H1 (cell line): ENCODE measurements around the gene PML. TPM values are rescaled to one million over a fixed set of nuclear protein-coding genes. Genes with fewer than 3 reads are reported as not detected.

Experiments used
- CTCF ChIA-PET: fragments of 300-600 bp; sonication (Branson Sonifier 250); formaldehyde crosslinking; loops from one replicate; lab custom pipeline; 2021; ENCODE audit not compliant: partially characterized antibody; lab: Charles Lee
- POLR2A ChIA-PET: fragments of 300-600 bp; sonication (Branson Sonifier 250); formaldehyde crosslinking; loops from one replicate; lab custom pipeline; 2021; ENCODE audit warnings: inconsistent platforms; ENCODE audit not compliant: partially characterized antibody; lab: Charles Lee
- DNase-seq, 2 experiments: peaks; one replicate each; pipeline versions ENCODE4 v3.0.0 to v3.0.0-alpha.2; 2010 to 2022; ENCODE audit warnings: low spot score in 2 of 2, low read depth in 1 of 2, mixed read lengths in 1 of 2
- FAIRE-seq: peaks from 2 replicates; lab custom pipeline; 2011; peaks lifted over from hg19 to GRCh38; lab: Jason Lieb, UNC
- H2AFZ ChIP-seq: 2 replicates; pipeline ENCODE4 v1.8.1; 2012; ENCODE audit warnings: low read length, inconsistent platforms
- H2AK5ac ChIP-seq: 2 replicates; pipeline ENCODE4 v1.6.1; 2013; ENCODE audit warnings: low read depth, low read length
- H2BK120ac ChIP-seq: replicated peaks from 2 replicates; pipeline ENCODE3; 2013; ENCODE audit warnings: low read depth, low read length, inconsistent platforms
- H2BK12ac ChIP-seq: 2 replicates; pipeline ENCODE4 v1.6.1; 2013; ENCODE audit warnings: low read depth, low read length
- H2BK15ac ChIP-seq: 2 replicates; pipeline ENCODE4 v1.6.1; 2013; ENCODE audit warnings: low read length
- H2BK20ac ChIP-seq: 2 replicates; pipeline ENCODE4 v1.6.1; 2013; ENCODE audit warnings: low read length
- H2BK5ac ChIP-seq: 2 replicates; pipeline ENCODE4 v1.6.1; 2013; ENCODE audit warnings: low read depth, low read length
- H3K14ac ChIP-seq: 2 replicates; pipeline ENCODE4 v1.6.1; 2013; ENCODE audit warnings: inconsistent platforms; ENCODE audit not compliant: insufficient read length
- H3K18ac ChIP-seq: 2 replicates; pipeline ENCODE4 v1.6.1; 2013; ENCODE audit warnings: low read length; ENCODE audit errors: extremely low read depth
- H3K23ac ChIP-seq: 2 replicates; pipeline ENCODE4 v1.6.1; 2013; ENCODE audit warnings: inconsistent platforms; ENCODE audit not compliant: insufficient read length
- H3K23me2 ChIP-seq: 2 replicates; pipeline ENCODE4 v1.6.1; 2013; ENCODE audit warnings: low read depth, low read length
- H3K27ac ChIP-seq: 2 replicates; pipeline ENCODE4 v1.6.1; 2011; ENCODE audit warnings: low read depth, low read length, inconsistent platforms
- H3K27me3 ChIP-seq, 4 experiments: replicated peaks in 1 of 4; 1 replicate in 1 of 4; 2 replicates in 3 of 4; pipeline versions ENCODE4 v1.6.1 to v1.8.1; 2011 to 2013; ENCODE audit warnings: low read length in 3 of 4, mild to moderate bottlenecking in 3 of 4, inconsistent platforms in 2 of 4, mixed read lengths in 2 of 4, moderate library complexity in 1 of 4; ENCODE audit not compliant: control insufficient read depth in 3 of 4, insufficient read depth in 3 of 4; ENCODE audit errors: extremely low read depth in 1 of 4
- H3K36me3 ChIP-seq, 4 experiments: 2 replicates each; pipeline versions ENCODE4 v1.6.1 to v1.8.1; 2011 to 2013; ENCODE audit warnings: mild to moderate bottlenecking in 4 of 4, low read length in 3 of 4, moderate library complexity in 2 of 4, control low read depth in 1 of 4, inconsistent platforms in 1 of 4; ENCODE audit not compliant: insufficient read depth in 4 of 4, control insufficient read depth in 2 of 4
- H3K4ac ChIP-seq: replicated peaks from 2 replicates; pipeline ENCODE3; 2013; ENCODE audit warnings: low read length, low read depth, mixed read lengths, inconsistent platforms; ENCODE audit not compliant: insufficient read length
- H3K4me1 ChIP-seq, 4 experiments: replicated peaks in 1 of 4; 1 replicate in 1 of 4; 2 replicates in 3 of 4; pipeline versions ENCODE4 v1.6.1 to v1.8.1; 2011 to 2013; ENCODE audit warnings: low read length in 3 of 4, inconsistent platforms in 2 of 4, mixed read lengths in 1 of 4; ENCODE audit not compliant: insufficient read depth in 4 of 4, control insufficient read depth in 3 of 4
- H3K4me2 ChIP-seq, 2 experiments: 2 replicates each; pipeline versions ENCODE4 v1.6.1 to v1.8.1; 2011 to 2013; ENCODE audit warnings: low read depth in 2 of 2, low read length in 2 of 2, control low read depth in 1 of 2, inconsistent platforms in 1 of 2, mild to moderate bottlenecking in 1 of 2; ENCODE audit not compliant: insufficient read depth in 1 of 2
- H3K4me3 ChIP-seq, 4 experiments: fragments of 200-600, 300-600 bp in 1 of 4; sonication (generic), shearing (Covaris generic), sonication (Bioruptor Twin) in 1 of 4; 2 replicates each; pipeline versions ENCODE4 v1.5.1 to v1.8.1; 2011 to 2016; ENCODE audit warnings: low read length in 4 of 4, low read depth in 3 of 4, control low read depth in 2 of 4, inconsistent platforms in 2 of 4, mild to moderate bottlenecking in 2 of 4, mixed read lengths in 1 of 4, moderate library complexity in 1 of 4; ENCODE audit not compliant: insufficient read depth in 2 of 4; ENCODE audit errors: extremely low read depth in 1 of 4
- H3K56ac ChIP-seq: replicated peaks from 2 replicates; pipeline ENCODE3; 2013; ENCODE audit warnings: low read depth, mild to moderate bottlenecking, mixed read lengths, low read length, inconsistent platforms; ENCODE audit not compliant: insufficient read length
- H3K79me1 ChIP-seq: 2 replicates; pipeline ENCODE4 v1.6.1; 2013; ENCODE audit warnings: low read depth, low read length, control low read depth
- H3K79me2 ChIP-seq, 2 experiments: 2 replicates each; pipeline versions ENCODE4 v1.6.1 to v1.8.1; 2012 to 2013; ENCODE audit warnings: low read length in 2 of 2, mild to moderate bottlenecking in 2 of 2, inconsistent platforms in 1 of 2; ENCODE audit not compliant: insufficient read depth in 2 of 2, control insufficient read depth in 1 of 2
- H3K9ac ChIP-seq, 4 experiments: replicated peaks in 1 of 4; 1 replicate in 1 of 4; 2 replicates in 3 of 4; pipeline versions ENCODE4 v1.6.1 to v1.8.1; 2011 to 2013; ENCODE audit warnings: low read depth in 3 of 4, low read length in 3 of 4, control low read depth in 2 of 4, mild to moderate bottlenecking in 2 of 4, moderate library complexity in 2 of 4, inconsistent platforms in 1 of 4; ENCODE audit errors: extremely low read depth in 1 of 4
- H3K9me3 ChIP-seq, 2 experiments: 2 replicates each; pipeline versions ENCODE4 v1.6.1 to v1.8.1; 2012 to 2013; ENCODE audit warnings: mild to moderate bottlenecking in 2 of 2, moderate library complexity in 2 of 2, control low read depth in 1 of 2, inconsistent platforms in 1 of 2, low read depth in 1 of 2, low read length in 1 of 2, mixed read lengths in 1 of 2; ENCODE audit not compliant: insufficient read depth in 2 of 2
- H4K20me1 ChIP-seq, 2 experiments: replicated peaks in 1 of 2; 2 replicates each; pipeline versions ENCODE3 to v1.8.1; 2011 to 2013; ENCODE audit warnings: inconsistent platforms in 2 of 2, low read length in 2 of 2, mild to moderate bottlenecking in 1 of 2; ENCODE audit not compliant: insufficient read depth in 2 of 2, control insufficient read depth in 1 of 2
- H4K5ac ChIP-seq: 2 replicates; pipeline ENCODE4 v1.6.1; 2013; ENCODE audit warnings: low read length, low read depth, mixed read lengths, inconsistent platforms; ENCODE audit not compliant: insufficient read length
- H4K8ac ChIP-seq: 2 replicates; pipeline ENCODE4 v1.8.0; 2013; ENCODE audit warnings: mild to moderate bottlenecking, moderate library complexity, low read length, inconsistent platforms; ENCODE audit not compliant: insufficient read depth; ENCODE audit errors: extremely low read depth
- H4K91ac ChIP-seq: replicated peaks from 2 replicates; pipeline ENCODE3; 2013; ENCODE audit warnings: low read length, mixed read lengths, inconsistent platforms; ENCODE audit not compliant: insufficient read length
- BACH1 ChIP-seq: IDR thresholded peaks from 2 replicates; pipeline ENCODE4 v1.6.1; 2012; ENCODE audit warnings: low read length, improper control_type of control experiment
- CBX5 ChIP-seq: fragments of 300-800, 300-1000 bp; sonication (generic); IDR thresholded peaks from 2 replicates; pipeline ENCODE4 v1.7.1; 2016; ENCODE audit warnings: antibody characterized with exemption, low read length, low read depth
- CHD1 ChIP-seq: IDR thresholded peaks from 2 replicates; pipeline ENCODE4 v1.6.1; 2012; ENCODE audit warnings: low read depth, low read length, improper control_type of control experiment
- EGR1 ChIP-seq: IDR thresholded peaks from 2 replicates; pipeline ENCODE4 v1.6.1; 2011; ENCODE audit warnings: low read depth, low read length, borderline replicate concordance
- JUN ChIP-seq: IDR thresholded peaks from 2 replicates; pipeline ENCODE4 v1.6.1; 2011; ENCODE audit warnings: low read depth, mild to moderate bottlenecking, improper control_type of control experiment, low read length
- KDM1A ChIP-seq: fragments of 200-600, 300-600 bp; sonication (generic); IDR thresholded peaks from 2 replicates; pipeline ENCODE4 v1.7.1; 2016; ENCODE audit warnings: mild to moderate bottlenecking, low read length, borderline replicate concordance
- KDM4A ChIP-seq: IDR thresholded peaks from one replicate; pipeline ENCODE4 v1.7.1; 2012; ENCODE audit warnings: low read depth, mild to moderate bottlenecking, moderate library complexity, low read length, inconsistent platforms; ENCODE audit not compliant: severe bottlenecking
- RNF2 ChIP-seq: fragments of 200-900, 300-1000 bp; sonication (generic); IDR thresholded peaks from 2 replicates; pipeline ENCODE4 v1.7.1; 2016; ENCODE audit warnings: borderline replicate concordance, low read depth, mild to moderate bottlenecking, antibody characterized with exemption, low read length; ENCODE audit not compliant: poor library complexity, severe bottlenecking; ENCODE audit errors: missing control alignments
- SIN3A ChIP-seq, 2 experiments: IDR thresholded peaks in 1 of 2; conservative IDR thresholded peaks in 1 of 2; 2 replicates each; pipeline ENCODE4 v1.6.1; 2011 to 2012; ENCODE audit warnings: low read length in 2 of 2, improper control_type of control experiment in 1 of 2, low read depth in 1 of 2, mild to moderate bottlenecking in 1 of 2
- SIRT6 ChIP-seq: IDR thresholded peaks from one replicate; pipeline ENCODE4 v1.7.1; 2012; ENCODE audit warnings: low read length, inconsistent platforms
- SP2 ChIP-seq: IDR thresholded peaks from 2 replicates; pipeline ENCODE4 v1.6.1; 2012; ENCODE audit warnings: mild to moderate bottlenecking, low read length, inconsistent platforms
- SUZ12 ChIP-seq: fragments of 200-600 bp; sonication (generic); IDR thresholded peaks from 2 replicates; pipeline ENCODE4 v1.6.1; 2012; ENCODE audit warnings: mild to moderate bottlenecking, inconsistent platforms, low read length, moderate library complexity, mixed read lengths
- TAF7 ChIP-seq: optimal IDR thresholded peaks from 2 replicates; pipeline ENCODE3; 2011; ENCODE audit warnings: low read depth, mild to moderate bottlenecking, inconsistent platforms, low read length, moderate library complexity, borderline replicate concordance
- ZNF274 ChIP-seq: IDR thresholded peaks from 2 replicates; pipeline ENCODE4 v1.7.0; 2012; ENCODE audit warnings: low read length, borderline replicate concordance; ENCODE audit errors: extremely low read depth
- WGBS, 2 experiments: shearing (Covaris generic) in 1 of 2; methylation state at CpG; one replicate each; pipeline versions ENCODE4 v1.1.6 to v1.1.7; 2013 to 2015; ENCODE audit warnings: low lambda C conversion rate in 2 of 2, mixed read lengths in 2 of 2, inconsistent platforms in 1 of 2, low coverage in 1 of 2, missing lambda C conversion rate in 1 of 2; ENCODE audit not compliant: insufficient replicate concordance in 2 of 2, insufficient coverage in 1 of 2, insufficient read length in 1 of 2; ENCODE audit errors: extremely low coverage in 1 of 2, missing lambda C conversion rate in 1 of 2; 5-methylcytosine and 5-hydroxymethylcytosine counted together
- polyA plus RNA-seq, 7 experiments: library from polyadenylated mRNA; depleted of rRNA in 3 of 7; stranded (reverse) in 5 of 7; unstranded in 2 of 7; fragments of >200 nt in 5 of 7; fragments of 200-250 nt in 2 of 7; gene quantifications; 1 replicate in 5 of 7; 2 replicates in 1 of 7; 4 replicates in 1 of 7; pipeline versions ENCODE4 v1.2.1 to v1.2.3, GENCODE V29; 2011 to 2013; ENCODE audit warnings: missing spikeins in 2 of 7, mixed read lengths in 2 of 7
- total RNA-seq: library from RNA; stranded (reverse); fragmentation: NEBNext Ultra II Directional; extraction: Animal tissue kit (Norgen Biotek cat#: 25700); gene quantifications from 2 replicates; pipeline ENCODE4 v1.2.1, GENCODE V29; 2021

PML gene
- total and polyA plus RNA-seq, 2 of the 8 experiments (the other 6 are each of a cell fraction or from before 2014, with no cell fraction given): 14.9 to 30.3 TPM

DNA sequence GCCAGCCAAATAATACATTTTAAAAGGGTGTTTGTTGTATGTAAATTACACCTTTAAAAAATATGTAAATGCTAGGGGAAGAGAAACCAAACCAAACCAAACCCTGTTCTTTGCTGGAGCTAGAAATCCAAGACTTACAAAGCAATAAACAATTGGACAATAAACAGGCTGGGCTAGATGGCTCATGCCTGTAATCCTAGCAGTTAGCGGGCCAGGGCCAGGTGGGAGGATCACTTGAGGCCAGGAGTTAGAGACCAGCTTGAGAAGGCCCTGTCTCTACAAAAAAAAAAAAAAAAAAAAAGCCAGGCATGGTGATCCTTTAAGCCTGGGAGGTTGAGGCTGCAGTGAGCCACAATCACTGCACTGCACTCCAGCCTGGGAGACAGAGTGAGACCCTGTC lies 14.9 kb upstream of the PML start:
- H3K4ac ChIP-seq: no peak overlapping the region
- H2AFZ ChIP-seq: no peak overlapping the region
- no peaks in the 10 kb centered on the region for H4K20me1 ChIP-seq
- H2BK15ac ChIP-seq: no peak overlapping the region
- CTCF ChIA-PET: interaction anchor here (0.5 to 12.9 kb wide), 5 partner anchors 10 to 182 kb away, joined by 3 to 167 read pairs (median 3); partner anchors contain the start of genes PML and STOML1
- no peak overlapping the region for H3K23ac ChIP-seq
- WGBS, 2 experiments: 80% methylated on average over 1 of the region's 1 CpG; no CpG with 5 or more reads in 1 of the 2 experiments
- no peaks in the 10 kb centered on the region for H3K9me3 ChIP-seq
- H3K9ac ChIP-seq: no peak overlapping the region
- H3K14ac ChIP-seq: no peak overlapping the region
- H3K36me3 ChIP-seq: no peaks in the 10 kb centered on the region
- H2BK120ac ChIP-seq: no peak overlapping the region
- no peak overlapping the region for H2AK5ac ChIP-seq
- no peak overlapping the region for H3K56ac ChIP-seq
- H3K27me3 ChIP-seq: no peaks in the 10 kb centered on the region
- POLR2A ChIA-PET: no interaction called here
- no peak overlapping the region for H4K5ac ChIP-seq
- no peak for FAIRE-seq
- no peaks in the 10 kb centered on the region for H3K79me2 ChIP-seq
- no peak overlapping the region for H3K4me3 ChIP-seq
- H3K23me2 ChIP-seq: no peaks in the 10 kb centered on the region
- H4K91ac ChIP-seq: no peak overlapping the region
- no peak overlapping the region for H3K4me2 ChIP-seq
- DNase-seq: no peak
- H2BK20ac ChIP-seq: no peak overlapping the region
- H2BK5ac ChIP-seq: no peak overlapping the region
- no peak overlapping the region for H3K27ac ChIP-seq
- H3K18ac ChIP-seq: no peak overlapping the region
- H3K4me1 ChIP-seq: no peaks in the 10 kb centered on the region
- H2BK12ac ChIP-seq: no peak overlapping the region
- H4K8ac ChIP-seq: no peak overlapping the region
- H3K79me1 ChIP-seq: no peaks in the 10 kb centered on the region
- TF ChIP-seq RNF2 (no peak), SUZ12 (no peak), KDM4A (no peak), EGR1 (no peak), JUN (no peak), CBX5 (no peak), KDM1A (no peak), ZNF274 (no peak), BACH1 (no peak), SP2 (no peak), SIRT6 (no peak), SIN3A (conservative IDR thresholded peaks at IDR 0.05 in 1 of 2, IDR thresholded peaks at IDR 0.05 in 1 of 2; ENCODE audit: low read depth in 1 of 2, low read length in 2 of 2) (no peak), TAF7 (no peak), CHD1 (no peak)
